ENCODE results near the gene RBFOX1. TPM values are rescaled to one million over a fixed set of nuclear protein-coding genes. Genes with fewer than 3 reads are reported as not detected.

The RBFOX1 gene
- total and polyA plus RNA-seq, 10 of the 15 experiments (the other 5 are each of a cell fraction or from before 2014, with no cell fraction given) = 0.87 TPM; not detected in 9

DNA sequence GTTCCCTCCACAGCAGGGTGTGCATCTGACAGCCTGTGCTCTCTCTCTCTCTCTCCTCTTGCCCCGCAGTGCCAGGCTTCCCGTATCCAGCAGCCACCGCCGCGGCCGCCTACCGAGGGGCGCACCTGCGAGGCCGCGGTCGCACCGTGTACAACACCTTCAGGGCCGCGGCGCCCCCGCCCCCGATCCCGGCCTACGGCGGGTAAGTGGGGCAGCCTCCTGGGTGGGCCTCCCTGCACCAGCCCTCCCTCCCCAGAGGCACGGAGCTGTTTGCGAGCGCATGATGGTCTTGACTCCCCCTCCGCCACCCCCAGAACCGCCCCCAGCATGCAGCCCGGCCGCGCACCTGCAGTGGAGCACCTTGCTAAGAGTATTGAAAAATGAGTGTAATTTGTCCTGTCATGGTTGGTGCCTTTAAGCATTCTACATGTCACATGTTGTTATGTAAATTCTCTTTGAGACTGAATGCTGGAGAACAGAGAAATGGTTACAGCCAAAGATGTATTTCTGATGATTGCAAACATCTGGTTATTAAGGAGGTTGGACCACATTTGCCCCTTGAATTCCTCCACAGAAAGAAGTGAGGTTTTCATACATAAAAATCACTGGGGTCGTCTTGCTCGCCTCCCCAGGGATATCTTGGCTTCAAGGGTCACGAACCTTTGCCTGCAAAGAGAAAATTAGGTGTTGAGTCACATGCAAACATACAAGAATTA is 321.3 kb downstream of the RBFOX1 start:
- H3K9me3 ChIP-seq (replicated peaks; ENCODE audit: control insufficient read depth, insufficient read depth, low read length) = no peaks in the 10 kb centered on the region
- ChIA-PET SMC1A (ENCODE audit: uncharacterized antibody, unreplicated experiment) (no interaction called here), POLR2A (no interaction called here), CTCF (no interaction called here), RAD21 (ENCODE audit: unreplicated experiment) (no interaction called here)
- no peak overlapping the region for H3K4me3 ChIP-seq
- FAIRE-seq (no peak), DNase-seq (ENCODE audit: low read depth, low spot score) (no peak), ATAC-seq (no peak)
- 68% methylated on average over 23 of the region's 32 CpGs for WGBS (ENCODE audit: insufficient coverage, insufficient replicate concordance, low lambda C conversion rate, missing lambda C conversion rate)
- intact Hi-C loops (cut with micrococcal nuclease; ENCODE audit: unreplicated experiment) (no loop called here), in situ Hi-C loops (cut with MboI) (no loop called here)
- H3K79me2 ChIP-seq (ENCODE audit: control insufficient read depth, insufficient read depth, low read length) = no peaks in the 10 kb centered on the region
- no peaks in the 10 kb centered on the region for H3K4me1 ChIP-seq (ENCODE audit: control insufficient read depth, insufficient read depth, low read length)
- no peaks in the 10 kb centered on the region for H3K36me3 ChIP-seq (ENCODE audit: control insufficient read depth in 2 of 2, insufficient read depth in 2 of 2, low read length in 1 of 2)
- BruUV-seq (replicated peaks) = no TSS peak
- H3K9ac ChIP-seq (ENCODE audit: control insufficient read depth, insufficient read depth, low read length) = no peak overlapping the region
- no peak overlapping the region for H3K27ac ChIP-seq (ENCODE audit: control insufficient read depth, insufficient read depth)
- H2AFZ ChIP-seq (ENCODE audit: control insufficient read depth, low read depth, low read length) = no peak overlapping the region
- no peak overlapping the region for H3K4me2 ChIP-seq (ENCODE audit: control insufficient read depth, insufficient read depth)
- H3K27me3 ChIP-seq (replicated peaks in 1 of 2; ENCODE audit: control insufficient read depth in 2 of 2, insufficient read depth in 2 of 2, low read length in 1 of 2) = no peaks in the 10 kb centered on the region
- no peaks in the 10 kb centered on the region for H4K20me1 ChIP-seq (ENCODE audit: control insufficient read depth, insufficient read depth)
- TF ChIP-seq LARP7 (IDR thresholded peaks at IDR 0.05) (no peak), NR2C1 (IDR thresholded peaks at IDR 0.05) (no peak), ZNF207 (IDR thresholded peaks at IDR 0.05; ENCODE audit: borderline replicate concordance) (no peak), POU2F2 (IDR thresholded peaks at IDR 0.05; ENCODE audit: borderline replicate concordance, low read depth, low read length) (no peak), TAF1 (IDR thresholded peaks at IDR 0.05; ENCODE audit: borderline replicate concordance, low read depth, low read length) (no peak), MYC (IDR thresholded peaks at IDR 0.05; ENCODE audit: insufficient read depth, insufficient read length, insufficient replicate concordance, low read length, severe bottlenecking) (no peak)

DNA sequence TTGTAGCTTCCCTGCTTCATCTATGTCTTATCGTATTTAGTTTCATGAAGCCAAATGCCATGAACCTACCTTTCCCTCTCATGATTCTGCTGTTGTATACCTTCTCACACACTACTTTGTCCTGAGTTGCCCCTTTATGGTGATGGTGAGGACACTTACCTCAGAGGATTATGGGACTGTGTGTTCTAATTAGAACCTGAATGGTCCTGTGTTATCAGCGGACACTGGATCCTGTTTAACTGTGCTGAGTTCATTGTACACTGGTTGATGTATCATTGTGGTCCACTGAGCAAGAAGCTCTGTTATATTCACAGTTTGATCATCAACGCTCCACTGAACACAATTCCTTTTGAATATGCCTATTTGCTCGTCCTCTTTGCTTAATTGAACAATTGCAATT is 343.0 kb downstream of the RBFOX1 start:
- Histone ChIP-seq H3K9me3 (replicated peaks; ENCODE audit: control insufficient read depth, insufficient read depth, low read length) (no peaks in the 10 kb centered on the region), H4K20me1 (ENCODE audit: control insufficient read depth, insufficient read depth) (no peaks in the 10 kb centered on the region), H2AFZ (ENCODE audit: control insufficient read depth, low read depth, low read length) (no peak overlapping the region), H3K9ac (ENCODE audit: control insufficient read depth, insufficient read depth, low read length) (no peak overlapping the region), H3K4me1 (ENCODE audit: control insufficient read depth, insufficient read depth, low read length) (no peaks in the 10 kb centered on the region), H3K27me3 (replicated peaks in 1 of 2; ENCODE audit: control insufficient read depth in 2 of 2, insufficient read depth in 2 of 2, low read length in 1 of 2) (no peaks in the 10 kb centered on the region), H3K27ac (ENCODE audit: control insufficient read depth, insufficient read depth) (no peak overlapping the region), H3K79me2 (ENCODE audit: control insufficient read depth, insufficient read depth, low read length) (no peaks in the 10 kb centered on the region), H3K4me2 (ENCODE audit: control insufficient read depth, insufficient read depth) (no peak overlapping the region), H3K36me3 (ENCODE audit: control insufficient read depth in 2 of 2, insufficient read depth in 2 of 2, low read length in 1 of 2) (no peaks in the 10 kb centered on the region), H3K4me3 (no peak overlapping the region)
- ChIA-PET POLR2A (no interaction called here), CTCF (no interaction called here), SMC1A (ENCODE audit: uncharacterized antibody, unreplicated experiment) (no interaction called here), RAD21 (ENCODE audit: unreplicated experiment) (no interaction called here)
- no TSS peak for BruUV-seq (replicated peaks)
- no peak for FAIRE-seq
- WGBS (ENCODE audit: insufficient coverage, insufficient replicate concordance, low lambda C conversion rate, missing lambda C conversion rate) = 30% methylated on average over 4 of the region's 4 CpGs
- in situ Hi-C loops (cut with MboI) (no loop called here), intact Hi-C loops (cut with micrococcal nuclease; ENCODE audit: unreplicated experiment) (no loop called here)
- ATAC-seq = no peak
- DNase-seq (ENCODE audit: low read depth, low spot score) = no peak
- TF ChIP-seq ZNF207 (IDR thresholded peaks at IDR 0.05; ENCODE audit: borderline replicate concordance) = no peak
- TF ChIP-seq, protein P1, sequence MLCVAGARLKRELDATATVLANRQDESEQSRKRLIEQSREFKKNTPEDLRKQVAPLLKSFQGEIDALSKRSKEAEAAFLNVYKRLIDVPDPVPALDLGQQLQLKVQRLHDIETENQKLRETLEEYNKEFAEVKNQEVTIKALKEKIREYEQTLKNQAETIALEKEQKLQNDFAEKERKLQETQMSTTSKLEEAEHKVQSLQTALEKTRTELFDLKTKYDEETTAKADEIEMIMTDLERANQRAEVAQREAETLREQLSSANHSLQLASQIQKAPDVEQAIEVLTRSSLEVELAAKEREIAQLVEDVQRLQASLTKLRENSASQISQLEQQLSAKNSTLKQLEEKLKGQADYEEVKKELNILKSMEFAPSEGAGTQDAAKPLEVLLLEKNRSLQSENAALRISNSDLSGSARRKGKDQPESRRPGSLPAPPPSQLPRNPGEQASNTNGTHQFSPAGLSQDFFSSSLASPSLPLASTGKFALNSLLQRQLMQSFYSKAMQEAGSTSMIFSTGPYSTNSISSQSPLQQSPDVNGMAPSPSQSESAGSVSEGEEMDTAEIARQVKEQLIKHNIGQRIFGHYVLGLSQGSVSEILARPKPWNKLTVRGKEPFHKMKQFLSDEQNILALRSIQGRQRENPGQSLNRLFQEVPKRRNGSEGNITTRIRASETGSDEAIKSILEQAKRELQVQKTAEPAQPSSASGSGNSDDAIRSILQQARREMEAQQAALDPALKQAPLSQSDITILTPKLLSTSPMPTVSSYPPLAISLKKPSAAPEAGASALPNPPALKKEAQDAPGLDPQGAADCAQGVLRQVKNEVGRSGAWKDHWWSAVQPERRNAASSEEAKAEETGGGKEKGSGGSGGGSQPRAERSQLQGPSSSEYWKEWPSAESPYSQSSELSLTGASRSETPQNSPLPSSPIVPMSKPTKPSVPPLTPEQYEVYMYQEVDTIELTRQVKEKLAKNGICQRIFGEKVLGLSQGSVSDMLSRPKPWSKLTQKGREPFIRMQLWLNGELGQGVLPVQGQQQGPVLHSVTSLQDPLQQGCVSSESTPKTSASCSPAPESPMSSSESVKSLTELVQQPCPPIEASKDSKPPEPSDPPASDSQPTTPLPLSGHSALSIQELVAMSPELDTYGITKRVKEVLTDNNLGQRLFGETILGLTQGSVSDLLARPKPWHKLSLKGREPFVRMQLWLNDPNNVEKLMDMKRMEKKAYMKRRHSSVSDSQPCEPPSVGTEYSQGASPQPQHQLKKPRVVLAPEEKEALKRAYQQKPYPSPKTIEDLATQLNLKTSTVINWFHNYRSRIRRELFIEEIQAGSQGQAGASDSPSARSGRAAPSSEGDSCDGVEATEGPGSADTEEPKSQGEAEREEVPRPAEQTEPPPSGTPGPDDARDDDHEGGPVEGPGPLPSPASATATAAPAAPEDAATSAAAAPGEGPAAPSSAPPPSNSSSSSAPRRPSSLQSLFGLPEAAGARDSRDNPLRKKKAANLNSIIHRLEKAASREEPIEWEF (IDR thresholded peaks at IDR 0.05; ENCODE audit: insufficient replicate concordance, low read depth, low read length) = no peak
- TF ChIP-seq, protein P2, sequence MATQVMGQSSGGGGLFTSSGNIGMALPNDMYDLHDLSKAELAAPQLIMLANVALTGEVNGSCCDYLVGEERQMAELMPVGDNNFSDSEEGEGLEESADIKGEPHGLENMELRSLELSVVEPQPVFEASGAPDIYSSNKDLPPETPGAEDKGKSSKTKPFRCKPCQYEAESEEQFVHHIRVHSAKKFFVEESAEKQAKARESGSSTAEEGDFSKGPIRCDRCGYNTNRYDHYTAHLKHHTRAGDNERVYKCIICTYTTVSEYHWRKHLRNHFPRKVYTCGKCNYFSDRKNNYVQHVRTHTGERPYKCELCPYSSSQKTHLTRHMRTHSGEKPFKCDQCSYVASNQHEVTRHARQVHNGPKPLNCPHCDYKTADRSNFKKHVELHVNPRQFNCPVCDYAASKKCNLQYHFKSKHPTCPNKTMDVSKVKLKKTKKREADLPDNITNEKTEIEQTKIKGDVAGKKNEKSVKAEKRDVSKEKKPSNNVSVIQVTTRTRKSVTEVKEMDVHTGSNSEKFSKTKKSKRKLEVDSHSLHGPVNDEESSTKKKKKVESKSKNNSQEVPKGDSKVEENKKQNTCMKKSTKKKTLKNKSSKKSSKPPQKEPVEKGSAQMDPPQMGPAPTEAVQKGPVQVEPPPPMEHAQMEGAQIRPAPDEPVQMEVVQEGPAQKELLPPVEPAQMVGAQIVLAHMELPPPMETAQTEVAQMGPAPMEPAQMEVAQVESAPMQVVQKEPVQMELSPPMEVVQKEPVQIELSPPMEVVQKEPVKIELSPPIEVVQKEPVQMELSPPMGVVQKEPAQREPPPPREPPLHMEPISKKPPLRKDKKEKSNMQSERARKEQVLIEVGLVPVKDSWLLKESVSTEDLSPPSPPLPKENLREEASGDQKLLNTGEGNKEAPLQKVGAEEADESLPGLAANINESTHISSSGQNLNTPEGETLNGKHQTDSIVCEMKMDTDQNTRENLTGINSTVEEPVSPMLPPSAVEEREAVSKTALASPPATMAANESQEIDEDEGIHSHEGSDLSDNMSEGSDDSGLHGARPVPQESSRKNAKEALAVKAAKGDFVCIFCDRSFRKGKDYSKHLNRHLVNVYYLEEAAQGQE (IDR thresholded peaks at IDR 0.05; ENCODE audit: low read depth, low read length) = no peak

All from GM12878 (cell line).